Stimulated activated CD8-positive, alpha-beta memory T cell treated with anti-CD3 and anti-CD28 coated beads, Interleukin-7, amount 100 ng/mL, for 48 hours (primary cell): Measurements from ENCODE around the gene SPP1.
"Not testable (repeated sequence)": the region's sequence is repeated elsewhere in the genome, so short reads cannot be mapped to it uniquely, and the experiment has no call there.

Experiments used
- DNase-seq, 2 donors: peaks; one replicate each; pipeline ENCODE4 v3.0.0-alpha.2; 2020; ENCODE audit warnings: low read depth in 1 of 2; ENCODE audit errors: extremely low read depth in 1 of 2

Gene SPP1

DNA sequence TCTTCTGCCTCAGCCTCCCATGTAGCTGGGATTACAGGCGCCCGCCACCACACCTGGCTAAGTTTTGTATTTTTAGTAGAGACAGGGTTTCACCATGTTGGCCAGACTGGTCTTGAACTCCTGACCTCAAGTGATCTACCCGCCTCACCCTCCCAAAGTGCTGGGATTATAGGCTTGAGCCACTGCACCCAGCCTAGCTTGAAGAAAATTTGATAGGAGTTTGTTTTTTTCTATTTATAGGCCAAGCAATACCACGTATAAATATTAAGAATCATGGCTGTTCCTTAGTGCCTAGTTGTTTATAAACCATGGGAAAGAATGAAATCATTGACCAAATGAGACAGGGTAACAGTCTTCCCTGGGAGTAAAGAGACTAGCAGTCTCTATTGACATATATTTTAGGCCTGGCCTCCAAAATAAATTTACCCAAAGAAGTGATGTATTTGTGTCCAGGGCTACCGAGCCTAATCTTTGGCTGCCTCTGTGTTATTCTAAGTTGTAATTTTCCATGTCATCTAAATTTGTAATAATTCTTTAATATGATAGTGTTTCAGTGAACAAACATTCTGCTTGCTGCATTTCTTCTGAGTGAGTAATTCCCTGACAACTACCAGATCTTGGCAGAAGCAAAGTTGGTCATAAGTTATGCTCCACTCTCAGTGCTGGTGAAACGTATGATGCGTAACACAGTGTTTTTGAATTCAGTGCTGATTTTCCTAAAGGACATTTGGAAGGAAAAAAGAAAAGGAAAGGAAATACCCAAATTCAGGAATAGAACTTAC is 42.2 kb downstream of the SPP1 start:
- no peak for DNase-seq

DNA sequence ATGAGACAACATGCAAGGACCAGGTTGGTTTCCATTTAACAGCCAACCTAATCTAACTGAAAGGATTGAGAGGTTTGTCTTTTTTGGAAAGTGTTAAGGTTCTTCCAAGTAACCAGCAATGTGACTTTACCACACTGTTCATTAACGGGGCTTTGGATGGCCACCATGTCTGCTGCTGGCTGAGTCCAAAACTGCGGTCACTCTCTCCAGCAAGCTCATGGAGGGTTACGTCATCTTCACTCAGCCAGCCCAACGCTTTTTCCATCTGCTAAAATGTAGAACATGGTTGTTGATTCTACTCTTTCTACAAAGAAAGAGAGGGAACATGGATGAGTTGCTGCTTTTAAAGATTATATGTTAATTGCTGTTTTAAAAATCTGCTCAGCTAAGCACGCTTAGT is 43.0 kb downstream of the SPP1 start:
- DNase-seq = no peak

DNA sequence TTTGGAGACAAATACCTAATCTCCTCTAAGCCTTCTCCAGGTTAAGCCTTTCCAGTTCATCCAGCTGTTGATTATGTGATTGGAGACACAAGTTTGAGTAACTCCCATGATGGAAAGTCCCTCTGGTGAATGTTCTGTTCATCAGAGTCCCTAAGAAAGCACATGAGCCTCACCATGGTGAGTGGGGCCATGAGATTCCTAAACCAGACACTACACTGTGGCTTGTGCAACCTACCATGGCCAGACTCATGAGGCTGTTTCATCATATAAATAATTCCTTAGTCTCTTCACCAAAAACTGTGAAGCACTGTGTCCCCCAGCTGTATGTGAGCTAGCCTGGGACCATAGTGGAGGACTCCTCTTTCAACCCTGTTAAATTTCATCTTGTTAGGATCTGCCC is 46.3 kb downstream of the SPP1 start:
- no peak for DNase-seq

DNA sequence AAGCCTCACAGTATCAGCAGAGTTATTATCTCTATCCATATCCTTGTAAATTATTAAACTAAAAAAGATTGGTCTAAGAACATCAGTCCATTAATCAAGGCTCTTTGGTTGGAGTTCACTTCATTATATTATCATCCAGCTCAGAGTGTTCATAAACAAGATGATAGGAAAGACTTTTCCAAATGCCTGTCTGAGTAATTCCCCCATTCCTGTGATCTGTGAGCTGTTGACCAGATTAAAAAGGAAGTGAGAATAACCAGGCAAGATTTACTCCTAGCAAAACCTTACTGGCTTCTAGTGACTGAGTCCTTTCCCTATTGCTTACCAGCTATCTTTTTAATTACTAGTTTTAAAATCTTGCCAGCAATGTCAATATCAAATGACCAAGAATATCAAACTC is 46.8 kb downstream of the SPP1 start:
- no peak for DNase-seq

DNA sequence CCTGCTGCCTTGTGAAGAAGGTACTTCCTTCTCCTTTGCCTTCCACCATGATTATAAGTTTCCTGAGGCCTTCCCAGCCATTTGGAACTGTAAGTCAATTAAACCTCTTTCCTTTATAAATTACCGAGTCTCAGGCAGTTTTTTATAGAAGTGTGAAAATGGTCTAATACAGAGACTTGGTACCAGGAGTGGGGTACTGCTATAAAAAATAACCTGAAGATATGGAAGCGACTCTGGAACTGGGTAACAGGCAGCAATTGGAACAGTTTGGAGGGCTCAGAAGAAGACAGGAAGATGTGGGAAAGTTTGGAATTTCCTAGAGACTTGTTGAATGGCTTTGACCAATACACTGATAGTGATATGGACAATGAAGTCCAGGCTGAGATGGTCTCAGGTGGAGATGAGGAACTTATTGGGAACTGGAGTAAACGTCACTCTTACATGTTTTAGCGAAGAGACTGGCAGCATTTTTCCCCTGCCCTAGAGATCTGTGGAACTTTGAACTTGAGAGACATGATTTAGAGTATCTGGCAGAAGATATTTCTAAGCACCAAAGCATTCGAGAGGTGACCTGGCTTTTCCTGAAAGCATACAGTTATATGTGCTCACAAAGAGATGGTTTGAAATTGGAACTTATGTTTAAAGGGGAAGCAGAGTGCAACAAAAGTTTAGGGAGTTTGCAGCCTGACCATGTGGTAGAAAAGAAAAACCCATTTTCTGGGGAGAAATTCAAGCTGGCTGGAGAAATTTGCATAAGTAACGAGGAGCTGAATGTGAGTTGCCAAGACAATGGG is 50.6 kb downstream of the SPP1 start:
- DNase-seq = not testable (repeated sequence)

DNA sequence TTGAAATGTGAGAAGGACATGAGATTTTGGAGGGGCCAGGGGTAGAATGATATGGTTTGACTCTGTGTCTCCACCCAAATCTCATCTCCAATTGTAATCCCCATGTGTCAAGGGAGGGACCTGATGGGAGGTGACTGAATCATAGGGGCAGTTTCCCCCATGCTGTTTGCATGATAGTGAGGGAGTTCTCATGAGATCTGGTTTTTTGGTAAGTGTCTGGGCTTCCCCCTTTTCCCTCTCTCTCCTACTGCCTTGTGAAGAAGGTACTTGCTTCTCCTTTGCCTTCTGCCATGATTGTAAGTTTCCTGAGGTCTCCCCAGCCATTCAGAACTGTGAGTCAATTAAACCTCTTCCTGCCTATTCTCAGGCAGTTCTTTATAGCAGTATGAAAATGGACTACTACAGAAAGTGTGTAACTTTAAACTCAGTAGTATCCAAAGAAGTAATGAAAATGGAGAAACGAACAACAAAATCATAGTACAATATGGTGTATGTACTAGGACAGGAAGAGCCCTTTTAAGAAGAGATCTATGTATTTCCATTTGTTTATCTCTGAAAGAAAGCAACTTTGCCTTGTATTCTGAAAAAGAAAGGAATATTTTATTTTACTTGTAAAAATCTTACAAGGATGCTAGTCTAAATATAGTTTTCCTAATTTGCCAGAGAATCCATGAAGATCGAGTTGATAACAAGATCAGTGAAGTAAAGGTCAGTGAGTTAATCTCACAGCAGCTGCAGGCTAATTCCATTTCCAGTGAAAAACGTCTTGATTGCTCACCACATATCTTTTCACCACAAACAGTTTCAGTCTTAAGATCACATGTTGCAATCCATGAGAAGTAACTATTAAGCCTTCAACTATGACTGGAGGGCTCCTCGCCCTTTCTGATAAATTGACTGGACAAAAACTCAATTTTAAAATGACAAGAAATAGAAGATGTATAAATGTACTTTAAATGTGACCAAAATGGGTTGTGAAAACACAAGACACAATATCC is 52.4 kb downstream of the SPP1 start:
- no peak for DNase-seq

DNA sequence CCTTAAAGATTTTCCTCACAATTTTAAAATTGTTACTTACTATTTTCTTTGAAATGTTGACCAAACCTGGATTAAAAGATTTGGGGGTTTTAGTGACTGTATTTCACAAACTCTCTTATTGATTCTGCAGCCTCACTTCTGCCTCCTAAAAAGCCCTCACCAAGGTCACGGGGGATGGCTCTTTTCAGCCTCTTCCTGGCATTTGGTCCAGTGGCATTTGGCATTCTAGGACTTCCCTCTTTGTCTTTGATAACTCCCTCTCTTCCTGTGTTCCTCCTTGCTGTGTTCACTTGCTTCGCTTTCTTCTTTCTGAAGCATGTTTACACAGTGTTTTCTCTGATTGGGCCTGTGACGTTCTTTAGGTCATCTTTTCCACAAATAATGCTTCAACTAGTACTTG is 53.4 kb downstream of the SPP1 start:
- no peak for DNase-seq

DNA sequence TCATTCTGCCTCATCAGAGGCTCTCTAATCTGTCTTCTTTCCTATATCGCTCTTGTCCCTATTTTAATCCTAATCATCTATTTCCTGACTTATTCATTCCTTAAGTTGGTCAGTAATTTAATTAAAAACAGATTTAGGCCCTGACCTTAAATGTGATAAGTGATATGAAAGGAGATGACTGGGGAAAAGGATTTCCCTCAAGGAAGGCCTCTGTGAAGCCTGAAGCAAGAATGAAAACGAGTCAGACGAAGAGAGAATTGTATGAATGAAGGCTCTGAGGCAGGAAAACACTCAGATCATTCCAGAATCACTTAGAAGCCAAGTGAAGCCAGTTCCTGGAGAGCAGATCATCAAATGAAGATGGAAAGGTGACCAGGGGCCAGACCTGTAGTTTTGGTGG is 54.0 kb downstream of the SPP1 start:
- DNase-seq = no peak

DNA sequence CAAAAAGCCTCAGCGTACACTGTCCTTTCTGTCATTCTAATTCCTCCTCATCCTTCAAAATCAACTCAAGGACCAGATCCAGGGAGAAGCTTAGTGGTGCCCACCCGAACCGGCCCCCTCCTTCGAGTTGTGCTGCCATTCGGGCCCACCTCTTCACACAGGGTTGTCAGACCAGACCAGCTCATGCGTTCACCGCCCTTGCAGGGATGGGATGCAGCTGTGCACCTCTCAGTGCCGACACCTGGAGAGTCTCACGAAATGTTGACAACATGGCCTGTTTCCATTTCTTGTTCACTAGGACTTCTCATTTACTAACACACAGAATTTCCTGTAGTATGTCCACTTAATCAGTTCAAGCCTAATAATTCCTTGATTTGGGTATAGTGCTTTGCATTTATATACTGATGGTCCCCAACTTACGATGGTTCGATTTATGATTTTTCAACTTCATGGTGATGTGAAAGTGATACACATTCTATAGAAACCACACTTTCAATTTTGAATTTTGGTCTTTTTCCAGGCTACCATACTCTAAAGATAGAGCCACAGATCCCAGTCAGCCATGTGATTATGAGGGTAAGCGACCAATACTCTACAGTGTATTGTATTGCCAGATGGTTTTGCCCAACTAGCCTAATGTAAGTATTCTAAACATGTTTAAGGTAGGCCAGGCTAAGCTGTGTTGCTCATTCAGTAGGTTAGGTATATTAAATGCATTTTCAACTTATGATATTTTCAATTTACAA is 55.2 kb downstream of the SPP1 start:
- no peak for DNase-seq
